Measurements from ENCODE around the gene PLPP2.

PLPP2 gene

GRCh38 chr19:329876-330275 is 38.7 kb upstream of the PLPP2 start:
- no peak for ATAC-seq (ENCODE audit: insufficient read depth, low read depth)
- Histone ChIP-seq H4K20me1 (ENCODE audit: insufficient read depth, low read length) (peaks cover 19% of the 10 kb centered on the region), H2AFZ (ENCODE audit: low read depth, low read length) (no peak overlapping the region), H3K4me1 (ENCODE audit: insufficient read depth, low read length) (no peaks in the 10 kb centered on the region), H3K9ac (ENCODE audit: low read depth, low read length) (no peak overlapping the region), H3K27ac (ENCODE audit: low read length) (no peak overlapping the region), H3K4me2 (ENCODE audit: insufficient read depth, low read length) (no peak overlapping the region), H3K27me3 (ENCODE audit: insufficient read depth, low read length, poor library complexity) (no peaks in the 10 kb centered on the region), H3K4me3 (ENCODE audit: low read depth in 1 of 2, low read length in 2 of 2) (no peak overlapping the region), H3K9me3 (ENCODE audit: insufficient read depth, low read length, severe bottlenecking) (peaks cover 26% of the 10 kb centered on the region), H3K36me3 (ENCODE audit: insufficient read depth, low read length) (peaks cover 85% of the 10 kb centered on the region), H3K79me2 (ENCODE audit: insufficient read depth, low read length) (peaks cover 33% of the 10 kb centered on the region)
- no peak for DNase-seq
- TF ChIP-seq EZH2 (IDR thresholded peaks at IDR 0.05; ENCODE audit: borderline replicate concordance, low read depth, low read length, severe bottlenecking), result no peak
- no peak for TF ChIP-seq CTCF (IDR thresholded peaks at IDR 0.05; ENCODE audit: borderline replicate concordance, extremely low read depth, low read length, poor library complexity, severe bottlenecking)

GRCh38 chr19:328025-328505 is 36.9 kb upstream of the PLPP2 start:
- H3K4me1 ChIP-seq (ENCODE audit: insufficient read depth, low read length), result no peaks in the 10 kb centered on the region
- no peak overlapping the region for H3K9ac ChIP-seq (ENCODE audit: low read depth, low read length)
- peaks cover 88% of the 10 kb centered on the region for H3K36me3 ChIP-seq (ENCODE audit: insufficient read depth, low read length)
- H4K20me1 ChIP-seq (ENCODE audit: insufficient read depth, low read length), result peaks cover 12% of the 10 kb centered on the region; the same call in 1 of the 2 replicates
- H2AFZ ChIP-seq (ENCODE audit: low read depth, low read length), result no peak overlapping the region
- H3K79me2 ChIP-seq (ENCODE audit: insufficient read depth, low read length), result peaks cover 31% of the 10 kb centered on the region
- H3K27me3 ChIP-seq (ENCODE audit: insufficient read depth, low read length, poor library complexity), result no peaks in the 10 kb centered on the region
- no peak overlapping the region for H3K4me2 ChIP-seq (ENCODE audit: insufficient read depth, low read length)
- TF ChIP-seq CTCF (IDR thresholded peaks at IDR 0.05; ENCODE audit: borderline replicate concordance, extremely low read depth, low read length, poor library complexity, severe bottlenecking) (no peak), EZH2 (IDR thresholded peaks at IDR 0.05; ENCODE audit: borderline replicate concordance, low read depth, low read length, severe bottlenecking) (no peak)
- no peak overlapping the region for H3K4me3 ChIP-seq (ENCODE audit: low read depth in 1 of 2, low read length in 2 of 2)
- no peak overlapping the region for H3K27ac ChIP-seq (ENCODE audit: low read length)
- DNase-seq (no peak), ATAC-seq (ENCODE audit: insufficient read depth, low read depth) (no peak)
- H3K9me3 ChIP-seq (ENCODE audit: insufficient read depth, low read length, severe bottlenecking), result peaks cover 26% of the 10 kb centered on the region

GRCh38 chr19:327291-328024 is 36.3 kb upstream of the PLPP2 start:
- Histone ChIP-seq H3K4me1 (ENCODE audit: insufficient read depth, low read length) (no peaks in the 10 kb centered on the region), H3K4me3 (ENCODE audit: low read depth in 1 of 2, low read length in 2 of 2) (no peak overlapping the region), H3K9me3 (ENCODE audit: insufficient read depth, low read length, severe bottlenecking) (peaks cover 26% of the 10 kb centered on the region), H3K27me3 (ENCODE audit: insufficient read depth, low read length, poor library complexity) (no peaks in the 10 kb centered on the region), H3K36me3 (ENCODE audit: insufficient read depth, low read length) (peaks cover 94% of the 10 kb centered on the region), H3K79me2 (ENCODE audit: insufficient read depth, low read length) (peaks cover 37% of the 10 kb centered on the region), H2AFZ (ENCODE audit: low read depth, low read length) (no peak overlapping the region), H4K20me1 (ENCODE audit: insufficient read depth, low read length) (peaks cover 16% of the 10 kb centered on the region; the same call in 1 of the 2 replicates), H3K9ac (ENCODE audit: low read depth, low read length) (no peak overlapping the region), H3K27ac (ENCODE audit: low read length) (no peak overlapping the region), H3K4me2 (ENCODE audit: insufficient read depth, low read length) (no peak overlapping the region)
- no peak for TF ChIP-seq EZH2 (IDR thresholded peaks at IDR 0.05; ENCODE audit: borderline replicate concordance, low read depth, low read length, severe bottlenecking)
- no peak for TF ChIP-seq CTCF (IDR thresholded peaks at IDR 0.05; ENCODE audit: borderline replicate concordance, extremely low read depth, low read length, poor library complexity, severe bottlenecking)
- no peak for DNase-seq
- no peak for ATAC-seq (ENCODE audit: insufficient read depth, low read depth)

All from DND-41 (cell line).